Activated T-helper 1 cell treated with anti-CD3 and anti-CD28 coated beads, Interleukin-12 subunit alpha, Interleukin-12 subunit beta, Interleukin-2, Interleukin-4 antibody, amounts not matched to agents 30 ng/mL and 10 ng/mL and 1 ng/mL, durations not matched to agents 14 hours and 24 hours and 36 hours (primary cell): ENCODE data around the gene ANGPT4. TPM values are rescaled to one million over a fixed set of nuclear protein-coding genes. Genes with fewer than 3 reads are reported as not detected.

ENCODE experiments used
- DNase-seq: peaks from one replicate; pipeline ENCODE4 v3.0.0; 2021; ENCODE audit warnings: low spot score
- H3K27ac Mint-ChIP-seq: one replicate; pipeline ENCODE4 v1.8.0; 2021; ENCODE audit warnings: mild to moderate bottlenecking, mixed read lengths
- H3K27me3 Mint-ChIP-seq: one replicate; pipeline ENCODE4 v1.8.0; 2022; ENCODE audit warnings: mild to moderate bottlenecking, moderate library complexity, mixed read lengths; ENCODE audit not compliant: insufficient read depth
- H3K36me3 Mint-ChIP-seq: one replicate; pipeline ENCODE4 v1.8.0; 2021; ENCODE audit warnings: low read depth, mixed read lengths
- H3K4me1 Mint-ChIP-seq: one replicate; pipeline ENCODE4 v1.8.0; 2021; ENCODE audit warnings: low read depth, mixed read lengths
- H3K4me3 Mint-ChIP-seq: one replicate; pipeline ENCODE4 v1.8.0; 2021; ENCODE audit warnings: mild to moderate bottlenecking, moderate library complexity, mixed read lengths
- H3K9me3 Mint-ChIP-seq: one replicate; pipeline ENCODE4 v1.8.0; 2021; ENCODE audit warnings: mixed read lengths
- intact Hi-C: fragments of 100-400 bp; cut with micrococcal nuclease; formaldehyde crosslinking; loops from one replicate; pipeline ENCODE4 v1.15.1; 2024
- total RNA-seq: library from RNA; stranded (reverse); gene quantifications from 2 replicates; pipeline ENCODE4 v1.2.3, GENCODE V29; 2022

Gene ANGPT4
- total RNA-seq, 1 donor from 2014 or later: not detected

GRCh38 chr20:952196-952795, 36.2 kb upstream of the ANGPT4 start:
- Mint-ChIP-seq H3K4me3 (no peak overlapping the region), H3K27me3 (peaks cover 31% of the 10 kb centered on the region), H3K27ac (no peak overlapping the region), H3K4me1 (no peaks in the 10 kb centered on the region), H3K9me3 (no peaks in the 10 kb centered on the region), H3K36me3 (no peaks in the 10 kb centered on the region)
- intact Hi-C loops: no loop called here
- DNase-seq: no peak

DNA sequence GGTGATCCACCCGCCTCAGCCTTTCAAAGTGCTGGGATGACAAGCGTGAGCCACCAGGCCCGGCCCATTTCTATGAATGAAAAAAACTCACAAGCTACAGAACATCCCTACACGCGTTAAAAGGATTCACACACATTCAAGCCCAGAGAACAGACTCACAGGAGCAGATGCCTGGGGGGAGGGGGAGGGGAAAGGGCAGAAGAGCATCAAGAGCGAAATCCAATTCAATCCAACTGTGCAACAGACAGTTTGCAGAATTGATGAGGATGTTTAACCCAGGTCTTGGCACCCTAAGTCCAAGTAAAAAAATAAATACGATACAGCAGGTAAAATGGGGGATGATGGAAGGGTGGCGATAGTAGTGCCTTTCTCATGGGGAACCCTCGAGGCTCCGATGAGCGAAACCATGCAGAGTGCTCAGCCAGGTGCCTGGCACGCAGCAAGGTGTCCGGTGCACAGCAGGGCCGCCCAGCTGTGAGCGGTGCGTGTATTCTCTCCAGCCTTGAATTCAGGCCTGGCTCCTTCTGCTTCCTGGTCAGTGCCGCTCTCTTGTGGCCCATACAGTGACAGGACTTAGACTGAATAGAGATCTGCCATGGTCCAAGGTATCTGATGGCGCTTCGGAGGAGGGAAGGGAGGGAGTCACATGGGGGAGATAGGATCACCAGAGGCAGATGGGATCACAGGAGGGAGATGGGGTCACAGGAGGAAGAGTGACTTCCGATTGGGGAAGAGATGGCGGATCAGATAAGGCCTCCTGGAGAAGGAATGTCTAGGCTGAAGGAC, 35.4 kb upstream of the ANGPT4 start:
- no peaks in the 10 kb centered on the region for H3K9me3 Mint-ChIP-seq
- H3K27me3 Mint-ChIP-seq: peaks cover 31% of the 10 kb centered on the region
- H3K27ac Mint-ChIP-seq: no peak overlapping the region
- H3K4me1 Mint-ChIP-seq: no peaks in the 10 kb centered on the region
- DNase-seq: no peak
- no peaks in the 10 kb centered on the region for H3K36me3 Mint-ChIP-seq
- intact Hi-C loops: no loop called here
- H3K4me3 Mint-ChIP-seq: no peak overlapping the region

DNA sequence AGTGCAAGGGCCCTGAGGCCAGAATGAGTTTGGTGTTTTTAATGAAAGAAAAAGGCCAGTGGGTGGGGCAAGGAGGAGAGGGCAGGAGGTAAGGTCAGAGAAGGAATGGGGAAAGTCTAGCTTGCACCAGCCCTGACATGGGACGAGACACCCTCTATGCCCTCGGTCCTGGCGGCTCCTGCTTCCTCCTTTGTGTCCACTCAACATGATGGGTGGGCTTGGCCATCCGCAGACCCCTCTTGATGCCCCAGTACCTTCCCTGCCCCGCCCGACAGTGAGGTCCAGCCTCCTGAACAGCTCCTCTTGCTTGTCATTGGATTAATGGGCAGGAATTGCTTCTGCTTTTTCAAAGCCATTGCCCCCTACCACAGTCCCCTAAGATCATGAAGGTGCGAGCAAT, 33.6 kb upstream of the ANGPT4 start:
- Mint-ChIP-seq H3K4me1 (no peaks in the 10 kb centered on the region), H3K27ac (no peak overlapping the region), H3K4me3 (no peak overlapping the region), H3K36me3 (no peaks in the 10 kb centered on the region), H3K27me3 (peaks cover 20% of the 10 kb centered on the region), H3K9me3 (no peaks in the 10 kb centered on the region)
- no peak for DNase-seq
- intact Hi-C loops: no loop called here

DNA sequence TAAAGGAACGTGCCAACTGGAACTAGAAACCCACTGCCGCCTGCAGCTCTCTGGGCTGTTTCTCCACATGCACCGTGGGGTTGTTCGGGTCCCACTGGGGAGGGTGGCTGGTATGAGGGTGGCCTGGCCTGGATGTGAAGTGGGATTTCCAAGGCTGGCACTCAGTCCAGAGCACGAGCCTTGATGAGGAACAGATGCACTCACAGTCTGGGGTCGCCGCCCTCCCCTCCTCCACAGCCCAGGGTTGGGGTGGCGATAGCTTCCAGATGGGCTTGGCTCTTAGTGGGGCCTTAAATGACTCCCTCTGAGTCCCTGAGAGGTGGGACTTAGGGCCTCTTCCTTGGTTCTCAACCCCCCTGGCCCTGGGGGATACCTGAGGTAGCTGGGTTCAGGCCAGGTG, 30.7 kb upstream of the ANGPT4 start:
- intact Hi-C loops: no loop called here
- DNase-seq: no peak
- H3K27me3 Mint-ChIP-seq: peaks cover 18% of the 10 kb centered on the region
- no peaks in the 10 kb centered on the region for H3K4me1 Mint-ChIP-seq
- H3K27ac Mint-ChIP-seq: no peak overlapping the region
- H3K9me3 Mint-ChIP-seq: no peaks in the 10 kb centered on the region
- no peak overlapping the region for H3K4me3 Mint-ChIP-seq
- no peaks in the 10 kb centered on the region for H3K36me3 Mint-ChIP-seq

GRCh38 chr20:945841-946240, 29.7 kb upstream of the ANGPT4 start:
- Mint-ChIP-seq H3K27ac (no peak overlapping the region), H3K27me3 (peaks cover 18% of the 10 kb centered on the region), H3K36me3 (no peaks in the 10 kb centered on the region), H3K9me3 (no peaks in the 10 kb centered on the region), H3K4me1 (no peaks in the 10 kb centered on the region), H3K4me3 (no peak overlapping the region)
- intact Hi-C loops: no loop called here
- no peak for DNase-seq

DNA sequence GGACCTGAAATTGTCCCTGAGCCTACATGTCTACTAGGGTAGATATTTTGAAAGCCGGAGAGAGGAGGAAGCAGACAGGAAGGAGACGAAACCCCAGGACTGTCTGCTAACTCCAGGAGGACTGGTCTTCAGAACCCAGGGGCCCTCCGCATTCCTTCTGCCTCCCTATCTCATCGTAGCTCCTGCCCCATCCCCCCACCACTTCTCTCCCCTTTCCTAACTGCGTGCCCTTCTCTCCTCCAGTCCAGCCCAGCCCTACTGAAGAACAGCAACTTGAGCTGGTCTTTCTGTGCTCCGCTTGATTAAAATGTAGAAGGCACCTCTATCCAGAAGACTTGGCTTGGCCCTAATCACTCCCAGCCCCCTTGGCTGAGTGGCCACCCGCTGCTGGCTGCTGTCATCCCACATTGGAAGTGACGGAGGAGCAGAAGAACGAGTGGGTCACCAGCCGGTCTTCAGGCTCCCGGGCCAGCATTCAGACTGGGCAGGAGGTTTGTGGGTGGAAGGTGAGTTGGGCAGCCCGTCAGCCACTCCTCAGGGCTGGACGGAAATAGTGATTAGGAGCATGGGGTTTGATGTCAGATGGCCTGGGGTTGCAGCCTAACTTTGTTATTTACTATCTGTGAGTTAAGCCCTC, 28.8 kb upstream of the ANGPT4 start:
- H3K36me3 Mint-ChIP-seq: no peaks in the 10 kb centered on the region
- no peaks in the 10 kb centered on the region for H3K4me1 Mint-ChIP-seq
- peaks cover 15% of the 10 kb centered on the region for H3K27me3 Mint-ChIP-seq
- H3K9me3 Mint-ChIP-seq: no peaks in the 10 kb centered on the region
- DNase-seq: no peak
- H3K27ac Mint-ChIP-seq: no peak overlapping the region
- intact Hi-C loops: no loop called here
- H3K4me3 Mint-ChIP-seq: no peak overlapping the region

DNA sequence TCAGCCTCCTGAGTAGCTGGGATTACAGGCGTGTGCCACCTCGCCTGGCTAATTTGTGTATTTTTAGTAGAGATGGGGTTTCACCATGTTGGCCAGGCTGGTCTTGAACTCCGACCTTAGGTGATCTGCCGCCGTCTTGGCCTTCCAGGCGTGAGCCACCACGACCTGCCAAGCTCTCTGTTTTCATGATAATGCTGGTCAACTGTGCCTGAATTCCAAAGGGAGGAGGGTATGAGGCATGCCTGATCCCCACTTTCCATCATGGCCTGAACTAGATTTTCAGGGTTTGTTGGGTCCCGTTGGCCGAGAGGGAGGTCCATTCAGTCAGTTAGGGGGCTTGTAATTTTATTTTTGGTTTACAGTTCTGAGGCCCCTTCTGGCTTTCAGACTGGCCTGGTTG, 28.0 kb upstream of the ANGPT4 start:
- intact Hi-C loops: no loop called here
- Mint-ChIP-seq H3K4me3 (no peak overlapping the region), H3K4me1 (no peaks in the 10 kb centered on the region), H3K36me3 (no peaks in the 10 kb centered on the region), H3K27me3 (peaks cover 12% of the 10 kb centered on the region), H3K9me3 (no peaks in the 10 kb centered on the region), H3K27ac (no peak overlapping the region)
- no peak for DNase-seq

- Mint-ChIP-seq H3K27ac (no peak overlapping the region), H3K36me3 (no peaks in the 10 kb centered on the region), H3K4me1 (no peaks in the 10 kb centered on the region), H3K9me3 (no peaks in the 10 kb centered on the region), H3K4me3 (no peak overlapping the region), H3K27me3 (peaks cover 6% of the 10 kb centered on the region)
- DNase-seq: no peak
- intact Hi-C loops: no loop called here
Observed at GRCh38 chr20:942611-943010, 26.5 kb upstream of the ANGPT4 start.

DNA sequence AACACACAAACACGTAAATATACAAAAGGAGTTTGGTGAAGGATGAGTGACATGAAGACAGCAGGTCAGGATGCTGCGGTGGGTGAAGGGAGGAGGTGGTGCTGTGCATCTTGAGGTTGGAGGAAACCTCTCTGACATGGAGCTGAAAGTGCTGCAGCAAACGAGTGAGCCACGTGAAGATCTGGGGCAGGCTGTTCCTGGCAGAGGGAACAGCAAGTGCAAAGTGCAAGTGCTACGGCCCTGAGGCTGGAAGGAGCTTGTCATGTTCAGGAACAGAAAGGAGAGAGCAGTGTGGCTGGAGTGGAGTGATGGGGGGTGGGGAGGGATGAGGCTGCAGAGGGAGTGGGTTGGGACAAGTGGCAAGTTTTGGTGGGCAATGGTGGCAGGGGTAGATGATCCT, 24.8 kb upstream of the ANGPT4 start:
- DNase-seq: no peak
- H3K4me3 Mint-ChIP-seq: no peak overlapping the region
- no peak overlapping the region for H3K27ac Mint-ChIP-seq
- intact Hi-C loops: no loop called here
- no peaks in the 10 kb centered on the region for H3K9me3 Mint-ChIP-seq
- peaks cover 6% of the 10 kb centered on the region for H3K27me3 Mint-ChIP-seq
- no peaks in the 10 kb centered on the region for H3K36me3 Mint-ChIP-seq
- no peaks in the 10 kb centered on the region for H3K4me1 Mint-ChIP-seq

- H3K4me3 Mint-ChIP-seq: no peak overlapping the region
- intact Hi-C loops: no loop called here
- H3K9me3 Mint-ChIP-seq: no peaks in the 10 kb centered on the region
- no peak overlapping the region for H3K27ac Mint-ChIP-seq
- peaks cover 4% of the 10 kb centered on the region for H3K27me3 Mint-ChIP-seq
- H3K4me1 Mint-ChIP-seq: no peaks in the 10 kb centered on the region
- H3K36me3 Mint-ChIP-seq: no peaks in the 10 kb centered on the region
- no peak for DNase-seq
Observed at GRCh38 chr20:939606-940005, 23.5 kb upstream of the ANGPT4 start.

GRCh38 chr20:934186-934840, 18.2 kb upstream of the ANGPT4 start:
- Mint-ChIP-seq H3K4me3 (no peak overlapping the region), H3K27ac (no peak overlapping the region), H3K27me3 (peaks cover 3% of the 10 kb centered on the region), H3K36me3 (no peaks in the 10 kb centered on the region), H3K4me1 (no peaks in the 10 kb centered on the region), H3K9me3 (peaks cover 24% of the 10 kb centered on the region)
- intact Hi-C loops: no loop called here
- no peak for DNase-seq

GRCh38 chr20:933029-933428, 16.9 kb upstream of the ANGPT4 start:
- peaks cover 3% of the 10 kb centered on the region for H3K27me3 Mint-ChIP-seq
- DNase-seq: no peak
- peaks cover 24% of the 10 kb centered on the region for H3K9me3 Mint-ChIP-seq
- no peaks in the 10 kb centered on the region for H3K4me1 Mint-ChIP-seq
- intact Hi-C loops: no loop called here
- H3K4me3 Mint-ChIP-seq: no peak overlapping the region
- no peaks in the 10 kb centered on the region for H3K36me3 Mint-ChIP-seq
- H3K27ac Mint-ChIP-seq: no peak overlapping the region

DNA sequence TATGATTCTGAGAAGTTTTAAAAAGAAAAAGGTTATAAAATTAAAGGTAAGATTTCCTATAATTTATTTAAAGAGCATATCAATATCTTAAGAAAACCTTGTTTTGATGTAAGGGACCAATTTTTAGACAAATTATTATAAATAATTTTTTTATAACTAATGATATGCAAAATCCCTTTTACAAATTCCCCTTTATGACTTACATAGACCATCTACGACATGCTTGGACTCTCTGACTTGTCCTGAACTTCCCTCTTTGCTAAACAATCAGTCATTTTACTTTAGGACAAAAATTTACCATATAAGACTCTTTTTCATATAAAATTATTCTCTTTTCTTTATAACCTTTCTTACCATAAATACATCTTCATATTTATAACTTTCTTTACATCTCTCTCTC, 15.3 kb upstream of the ANGPT4 start:
- H3K4me3 Mint-ChIP-seq: no peak overlapping the region
- H3K27ac Mint-ChIP-seq: no peak overlapping the region
- peaks cover 24% of the 10 kb centered on the region for H3K9me3 Mint-ChIP-seq
- peaks cover 3% of the 10 kb centered on the region for H3K27me3 Mint-ChIP-seq
- DNase-seq: no peak
- H3K4me1 Mint-ChIP-seq: no peaks in the 10 kb centered on the region
- intact Hi-C loops: no loop called here
- H3K36me3 Mint-ChIP-seq: no peaks in the 10 kb centered on the region
